SK-N-SH (cell line): ENCODE results near the gene CLVS2.

Experiments
- CHD2 ChIP-seq: fragments of 150-350 bp; IDR thresholded peaks from 2 replicates; pipeline ENCODE4 v1.6.1; 2018; ENCODE audit warnings: low read length; ENCODE audit not compliant: partially characterized antibody
- CTCF ChIP-seq: fragments of 200-600 bp; sonication (generic); IDR thresholded peaks from 2 replicates; pipeline ENCODE4 v1.6.1; 2017; ENCODE audit warnings: antibody characterized with exemption, mild to moderate bottlenecking, moderate library complexity
- MEF2A ChIP-seq: IDR thresholded peaks from 2 replicates; pipeline ENCODE4 v1.4.0; 2012; ENCODE audit warnings: low read depth, borderline replicate concordance
- MXI1 ChIP-seq: IDR thresholded peaks from 2 replicates; pipeline ENCODE4 v1.6.1; 2012; ENCODE audit warnings: mild to moderate bottlenecking, low read depth, low read length, improper control_type of control experiment
- PBX3 ChIP-seq: IDR thresholded peaks from 2 replicates; pipeline ENCODE4; 2012
- POLR2AphosphoS5 ChIP-seq: IDR thresholded peaks from 2 replicates; pipeline ENCODE4 v1.6.1; 2012; ENCODE audit warnings: low read depth, low read length
- RAD21 ChIP-seq: IDR thresholded peaks from 2 replicates; pipeline ENCODE4 v1.6.1; 2012; ENCODE audit warnings: mild to moderate bottlenecking, low read length
- RXRA ChIP-seq: IDR thresholded peaks from 2 replicates; pipeline ENCODE4 v1.4.0; 2012; ENCODE audit warnings: low read depth, mild to moderate bottlenecking, borderline replicate concordance

- TF ChIP-seq MXI1 (no peak), POLR2AphosphoS5 (no peak), CTCF (no peak), RXRA (no peak), CHD2 (no peak), MEF2A (no peak), RAD21 (no peak), PBX3 (no peak)
These were observed 43.4 kb downstream of the CLVS2 start for GRCh38 chr6:123039431-123039830.
